ENCODE measurements around the gene FAM131A.

FAM131A gene

GRCh38 chr3:184337399-184337714 is at the start of gene FAM131A:
Gene FAM131A (plus strand): TSS chr3:184337600. CDS start chr3:184337631, 31 bp downstream.
- no peak for DNase-seq (ENCODE audit: low read depth)

- no peak for DNase-seq (ENCODE audit: low read depth)
Measured at GRCh38 chr3:184289426-184289938, 47.9 kb upstream of the FAM131A start.

- no peak for DNase-seq (ENCODE audit: low read depth)
Measured at GRCh38 chr3:184290331-184290730, 47.1 kb upstream of the FAM131A start.

GRCh38 chr3:184291044-184291737 is 46.2 kb upstream of the FAM131A start:
- no peak for DNase-seq (ENCODE audit: low read depth)

- DNase-seq (ENCODE audit: low read depth) = no peak
Measured at GRCh38 chr3:184291738-184292445, 45.5 kb upstream of the FAM131A start.

GRCh38 chr3:184295771-184296170 is 41.6 kb upstream of the FAM131A start:
- no peak for DNase-seq (ENCODE audit: low read depth)

- DNase-seq (ENCODE audit: low read depth) = no peak
Measured at GRCh38 chr3:184296616-184297015, 40.8 kb upstream of the FAM131A start.

GRCh38 chr3:184298759-184299487 is 38.5 kb upstream of the FAM131A start, which contains the start of gene PSMD2:
Gene PSMD2 (plus strand): TSS chr3:184299241. CDS start chr3:184299267, 26 bp downstream.
- DNase-seq (ENCODE audit: low read depth) = peak; percentile 90

- DNase-seq (ENCODE audit: low read depth) = no peak
Measured at GRCh38 chr3:184299488-184300377, 37.7 kb upstream of the FAM131A start.

GRCh38 chr3:184300378-184300720 is 37.1 kb upstream of the FAM131A start:
- no peak for DNase-seq (ENCODE audit: low read depth)

- DNase-seq (ENCODE audit: low read depth) = no peak
Measured at GRCh38 chr3:184305577-184305976, 31.8 kb upstream of the FAM131A start.

GRCh38 chr3:184306341-184306972 is 30.9 kb upstream of the FAM131A start:
- no peak for DNase-seq (ENCODE audit: low read depth)

GRCh38 chr3:184307915-184308314 is 29.5 kb upstream of the FAM131A start:
- DNase-seq (ENCODE audit: low read depth) = no peak

GRCh38 chr3:184308744-184309143 is 28.7 kb upstream of the FAM131A start:
- no peak for DNase-seq (ENCODE audit: low read depth)

GRCh38 chr3:184311633-184312032 is 25.8 kb upstream of the FAM131A start:
- DNase-seq (ENCODE audit: low read depth) = no peak

GRCh38 chr3:184314363-184314699 is 23.1 kb upstream of the FAM131A start, which contains the start of gene EIF4G1:
Gene EIF4G1 (plus strand): TSS chr3:184314606. CDS start chr3:184315797, 1,191 bp downstream.
- peak; percentile 90 for DNase-seq (ENCODE audit: low read depth)

GRCh38 chr3:184314700-184315542 is 22.5 kb upstream of the FAM131A start:
- DNase-seq (ENCODE audit: low read depth) = peak; percentile 66

GRCh38 chr3:184315543-184315867 is 21.9 kb upstream of the FAM131A start:
- DNase-seq (ENCODE audit: low read depth) = no peak

- no peak for DNase-seq (ENCODE audit: low read depth)
Measured at GRCh38 chr3:184315871-184316661, 21.3 kb upstream of the FAM131A start.

- DNase-seq (ENCODE audit: low read depth) = no peak
Measured at GRCh38 chr3:184316792-184317191, 20.6 kb upstream of the FAM131A start.

Measured in fibroblast of the conjunctiva (primary cell).